Choroid plexus epithelial cell (primary cell): ENCODE results near the gene ARHGAP22.
A peak's percentile ranks its signal among the peaks of the same experiment; 100 is the strongest.

Source experiments
- DNase-seq: peaks from one replicate; pipeline ENCODE4 v3.0.0-alpha.2; 2010; ENCODE audit warnings: low read depth
- H3K4me3 ChIP-seq: 2 replicates; pipeline ENCODE4 v1.5.1; 2011; ENCODE audit warnings: low read depth, mild to moderate bottlenecking, control low read depth, low read length, moderate library complexity
- TF ChIP-seq, protein P1 (sequence below): conservative IDR thresholded peaks from 2 replicates; pipeline ENCODE4 v1.5.1; 2011; ENCODE audit warnings: low read depth, mild to moderate bottlenecking, control low read depth, inconsistent platforms, low read length, moderate library complexity

The ARHGAP22 gene

DNA sequence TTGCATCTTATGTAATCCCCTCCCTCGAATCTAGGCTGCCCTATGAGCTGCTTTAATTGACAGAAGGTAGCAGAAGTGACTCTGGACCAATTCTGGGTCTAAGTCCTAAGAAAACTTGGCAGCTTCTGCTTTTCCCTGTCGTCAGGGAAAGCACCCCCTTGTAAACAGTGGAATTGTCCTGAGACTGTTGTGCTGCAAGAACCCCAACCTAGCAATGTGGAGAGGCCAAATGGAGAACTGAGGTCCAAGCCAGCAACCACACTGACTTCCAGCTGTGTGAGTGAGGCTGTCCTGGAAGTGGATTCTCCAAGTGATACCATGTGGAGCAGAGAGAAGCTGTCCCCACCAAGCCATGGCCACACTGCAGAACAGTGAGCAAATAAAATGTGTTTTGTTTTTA is 75.5 kb downstream of the ARHGAP22 start:
- TF ChIP-seq, protein P1, sequence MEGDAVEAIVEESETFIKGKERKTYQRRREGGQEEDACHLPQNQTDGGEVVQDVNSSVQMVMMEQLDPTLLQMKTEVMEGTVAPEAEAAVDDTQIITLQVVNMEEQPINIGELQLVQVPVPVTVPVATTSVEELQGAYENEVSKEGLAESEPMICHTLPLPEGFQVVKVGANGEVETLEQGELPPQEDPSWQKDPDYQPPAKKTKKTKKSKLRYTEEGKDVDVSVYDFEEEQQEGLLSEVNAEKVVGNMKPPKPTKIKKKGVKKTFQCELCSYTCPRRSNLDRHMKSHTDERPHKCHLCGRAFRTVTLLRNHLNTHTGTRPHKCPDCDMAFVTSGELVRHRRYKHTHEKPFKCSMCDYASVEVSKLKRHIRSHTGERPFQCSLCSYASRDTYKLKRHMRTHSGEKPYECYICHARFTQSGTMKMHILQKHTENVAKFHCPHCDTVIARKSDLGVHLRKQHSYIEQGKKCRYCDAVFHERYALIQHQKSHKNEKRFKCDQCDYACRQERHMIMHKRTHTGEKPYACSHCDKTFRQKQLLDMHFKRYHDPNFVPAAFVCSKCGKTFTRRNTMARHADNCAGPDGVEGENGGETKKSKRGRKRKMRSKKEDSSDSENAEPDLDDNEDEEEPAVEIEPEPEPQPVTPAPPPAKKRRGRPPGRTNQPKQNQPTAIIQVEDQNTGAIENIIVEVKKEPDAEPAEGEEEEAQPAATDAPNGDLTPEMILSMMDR = no peak
- no peak overlapping the region for H3K4me3 ChIP-seq
- no peak for DNase-seq

DNA sequence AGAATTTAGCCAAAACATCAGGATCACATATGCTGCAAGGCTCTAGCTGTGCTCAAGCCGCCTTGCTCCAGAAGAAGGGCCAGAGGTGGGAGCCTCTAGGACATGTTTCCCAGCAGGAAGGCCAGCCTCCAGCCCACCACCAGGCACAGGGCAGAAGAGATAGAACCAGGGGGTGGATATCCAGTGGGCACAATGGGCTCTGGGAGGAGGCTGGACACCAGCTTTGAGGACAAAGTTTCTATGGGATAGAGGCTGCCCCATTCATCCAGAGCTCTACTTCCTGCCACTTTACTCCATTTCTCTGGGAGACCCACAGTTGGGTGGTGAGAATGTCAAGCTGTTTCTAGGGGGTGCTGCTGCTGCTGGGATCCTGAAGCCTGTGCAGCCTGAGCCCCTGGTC is 77.1 kb downstream of the ARHGAP22 start:
- H3K4me3 ChIP-seq = no peak overlapping the region
- TF ChIP-seq, protein P1 = no peak
- no peak for DNase-seq

DNA sequence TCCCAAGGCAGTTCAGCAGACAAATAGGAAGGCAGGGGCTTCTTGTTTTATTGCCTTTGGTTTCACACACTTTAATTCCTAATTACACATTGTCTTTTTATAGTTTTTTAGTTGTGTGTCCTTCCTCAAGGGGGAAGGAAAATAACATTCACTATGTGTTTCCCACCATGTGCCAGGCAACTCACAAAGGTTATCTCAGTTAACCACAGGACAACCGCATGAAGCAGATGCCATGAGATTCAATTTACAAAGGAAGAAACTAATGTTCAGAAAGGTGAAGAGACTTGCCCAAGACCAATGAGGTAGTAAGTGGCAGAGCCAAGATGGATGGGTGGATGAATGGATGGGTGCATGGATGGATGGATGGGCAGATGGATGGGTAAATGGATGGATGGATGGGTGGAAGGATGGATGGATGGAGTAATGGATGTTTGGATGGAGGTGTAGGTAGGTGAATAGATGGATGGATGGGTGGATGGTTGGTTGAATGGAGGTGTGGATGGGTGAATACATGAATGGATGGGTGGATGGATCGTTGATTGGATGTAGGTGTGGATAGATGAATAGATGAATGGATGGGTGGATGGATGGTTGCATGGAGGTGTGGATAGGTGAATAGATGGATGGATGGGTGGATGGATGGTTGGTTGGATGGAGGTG is 77.9 kb downstream of the ARHGAP22 start:
- H3K4me3 ChIP-seq = no peak overlapping the region
- no peak for DNase-seq
- TF ChIP-seq, protein P1 = no peak

DNA sequence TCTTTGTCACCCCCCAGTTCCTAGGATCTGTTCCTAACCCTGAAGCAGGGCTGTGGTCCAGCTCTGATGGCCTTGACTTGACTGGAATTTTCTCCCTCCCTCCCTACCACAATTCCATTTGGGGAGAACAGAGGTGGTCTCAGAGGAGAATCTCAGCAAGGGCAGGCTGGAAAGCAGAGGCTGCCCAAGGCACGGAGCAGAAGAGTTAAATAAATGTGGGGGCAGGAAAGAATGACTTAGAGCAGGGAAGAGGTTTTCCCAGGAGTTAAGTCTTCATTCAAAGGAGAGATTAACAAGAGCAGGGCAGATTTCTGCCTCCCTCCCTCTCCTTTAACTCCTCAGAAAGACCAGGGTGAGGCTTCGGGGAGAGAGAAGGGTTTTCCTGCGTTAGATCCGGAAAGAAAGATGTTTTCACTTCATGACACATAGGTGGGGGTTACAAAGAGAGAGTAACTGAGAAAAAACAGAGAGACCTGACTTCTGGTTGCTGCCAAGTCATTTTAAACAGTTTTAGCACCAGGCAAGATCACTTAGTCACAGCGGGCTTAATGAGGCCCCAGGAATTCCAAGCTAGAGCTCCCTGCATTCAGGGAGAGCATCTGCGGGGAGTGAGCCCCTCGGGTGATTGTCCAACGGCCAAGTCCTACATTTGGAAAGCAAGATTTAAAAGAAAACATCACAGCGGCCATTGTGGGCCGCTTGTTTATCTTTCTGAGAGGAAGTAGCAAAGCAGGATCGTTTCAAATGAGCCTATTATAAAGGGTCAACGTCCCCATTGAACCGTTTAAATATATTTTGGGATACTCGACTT is 78.7 kb downstream of the ARHGAP22 start:
- DNase-seq = peak; percentile 66
- peak overlapping the region; percentile 39 for H3K4me3 ChIP-seq
- TF ChIP-seq, protein P1 = no peak

DNA sequence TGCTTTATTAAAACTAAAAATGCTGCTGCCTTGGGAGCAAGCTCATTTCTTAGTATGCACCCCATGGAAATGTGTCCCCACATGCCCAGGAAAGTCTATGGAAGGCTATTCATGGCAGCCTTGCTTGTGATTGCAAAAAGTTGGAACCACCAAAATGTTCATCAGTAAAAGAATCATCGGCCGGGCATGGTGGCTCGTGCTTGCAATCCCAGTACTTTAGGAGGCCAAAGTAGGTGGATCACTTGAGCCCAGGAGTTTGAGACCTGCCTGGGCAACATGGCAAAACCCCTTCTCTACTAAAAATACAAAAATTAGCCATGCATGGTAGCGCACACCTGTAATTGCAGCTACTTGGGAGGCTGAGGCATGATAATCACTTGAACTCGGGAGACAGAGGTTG is 79.8 kb downstream of the ARHGAP22 start:
- DNase-seq = no peak
- H3K4me3 ChIP-seq = no peak overlapping the region
- TF ChIP-seq, protein P1 = no peak

DNA sequence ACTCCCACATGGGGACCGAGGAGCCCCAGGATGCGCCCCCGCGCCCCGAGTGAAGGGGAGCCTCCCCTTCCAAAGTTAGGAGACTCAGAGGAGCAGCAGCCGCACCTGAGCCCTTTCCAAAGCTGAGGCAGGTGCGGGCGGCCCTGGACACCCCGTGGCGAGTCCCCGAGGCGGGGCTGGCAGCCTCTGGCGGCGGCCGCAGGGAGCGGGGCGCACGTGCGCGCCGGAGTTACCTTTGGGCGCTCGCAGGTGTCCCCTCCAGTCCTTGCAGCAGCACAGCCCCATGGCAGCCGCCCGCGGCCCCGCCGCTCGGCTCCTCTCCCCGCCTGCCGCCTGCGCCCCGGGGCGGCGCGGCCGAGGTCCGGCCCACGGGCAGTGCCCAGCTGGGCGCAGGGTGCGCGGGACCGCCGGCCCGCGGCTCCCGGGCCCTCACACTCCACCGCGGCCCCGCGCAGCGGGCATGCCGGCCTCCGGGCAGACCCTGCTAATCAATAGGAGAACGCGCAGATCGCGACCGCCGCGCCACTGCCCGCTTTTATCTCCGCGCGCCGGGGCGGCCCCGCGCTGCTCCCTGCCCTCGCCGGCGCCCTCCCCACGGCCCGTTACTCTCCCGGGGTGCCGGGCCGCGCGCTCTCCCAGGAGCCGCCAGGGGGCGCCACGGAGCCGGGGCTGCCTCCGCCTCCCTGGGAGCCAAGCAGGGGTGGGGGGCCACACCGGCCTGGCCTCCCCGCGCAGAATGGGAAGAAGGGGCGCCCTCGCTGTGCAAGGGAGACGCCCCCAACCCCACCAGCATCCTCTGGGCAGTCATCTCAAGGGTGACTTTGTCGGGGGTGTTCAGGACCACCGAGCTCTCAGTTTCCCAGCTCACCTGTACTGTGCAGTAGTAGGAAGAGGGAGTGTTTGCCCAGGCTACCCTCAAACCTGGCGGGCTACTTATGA is 80.8 kb downstream of the ARHGAP22 start:
- DNase-seq = no peak
- TF ChIP-seq, protein P1 = peak; percentile 47
- H3K4me3 ChIP-seq = peak overlapping the region; percentile 60
